GM21786 (cell line): ENCODE results near the gene ARPIN.
"Not testable (repeated sequence)": the region's sequence is repeated elsewhere in the genome, so short reads cannot be mapped to it uniquely, and the experiment has no call there.

Experiments
- ATAC-seq: cut with Tn5 transposase; IDR thresholded peaks from one replicate; pipeline ENCODE4 v1.9.1; 2021; ENCODE audit not compliant: unreplicated experiment

The ARPIN gene

DNA sequence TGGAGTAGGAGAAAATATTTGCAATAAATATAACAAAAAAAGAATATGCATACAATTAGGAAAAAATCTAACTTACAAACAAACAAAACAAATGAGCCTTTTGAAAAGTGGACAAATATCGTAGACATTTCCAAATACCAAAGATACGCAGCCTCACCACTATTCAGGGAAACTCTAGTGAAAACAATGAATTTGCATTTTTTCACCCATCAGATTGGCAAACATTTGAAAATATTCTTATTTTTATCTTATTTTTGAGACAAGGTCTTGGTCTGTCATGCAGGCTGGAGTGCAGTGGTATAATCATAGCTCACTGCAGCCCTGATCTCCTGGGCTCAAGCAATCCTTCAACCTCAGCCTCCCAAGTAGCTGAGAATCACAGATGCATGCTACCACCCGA lies 34.4 kb downstream of the ARPIN start:
- no peak for ATAC-seq

DNA sequence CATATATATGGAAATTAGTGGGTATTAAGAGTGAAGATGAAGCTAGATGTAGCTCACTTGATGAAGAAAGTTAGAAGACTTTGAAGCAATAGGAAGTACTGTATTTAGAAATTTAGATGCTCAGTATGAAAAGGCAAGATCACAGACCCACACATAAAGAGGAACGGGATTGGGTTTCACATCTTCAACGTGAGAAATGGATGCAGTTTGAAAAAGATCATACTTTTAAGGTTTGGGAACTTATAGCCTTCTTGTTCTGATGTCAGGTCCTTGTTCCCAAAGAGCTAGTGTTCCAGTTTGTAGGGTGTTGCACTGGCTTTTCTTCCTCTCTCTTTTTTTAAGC lies 35.7 kb downstream of the ARPIN start:
- ATAC-seq = no peak

DNA sequence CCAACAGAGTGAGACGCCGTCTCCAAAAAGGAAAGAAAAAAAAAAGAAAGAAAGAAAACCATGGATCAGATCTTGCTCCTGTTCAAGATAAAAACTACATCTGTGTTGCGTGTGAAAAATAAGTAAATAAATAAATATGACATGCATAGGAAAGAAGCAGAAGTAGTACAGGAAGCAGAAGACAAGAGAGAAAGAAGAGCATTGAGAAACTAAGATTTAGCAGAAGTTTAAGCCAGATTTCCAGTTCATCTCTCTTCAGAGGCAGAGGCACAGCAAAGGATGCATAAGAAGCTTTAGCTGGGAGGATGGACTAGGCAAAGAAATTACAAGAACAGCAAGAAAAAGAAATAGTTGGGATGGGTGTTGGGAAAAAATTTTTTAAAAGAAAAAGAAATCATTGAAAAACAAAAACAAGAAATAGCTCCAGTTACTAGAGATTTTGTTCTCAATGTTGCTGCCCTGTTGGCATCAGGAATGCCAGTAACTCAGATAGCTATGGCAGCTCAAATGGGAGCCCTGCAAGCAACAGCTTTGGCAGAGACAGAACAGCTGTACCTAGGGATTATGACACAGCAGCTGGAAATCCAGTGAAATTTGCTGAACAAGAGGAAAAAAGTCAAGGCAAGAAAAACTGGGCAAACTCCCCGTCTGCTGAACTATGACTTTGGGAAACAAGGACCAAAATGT lies 36.2 kb downstream of the ARPIN start:
- ATAC-seq = no peak

DNA sequence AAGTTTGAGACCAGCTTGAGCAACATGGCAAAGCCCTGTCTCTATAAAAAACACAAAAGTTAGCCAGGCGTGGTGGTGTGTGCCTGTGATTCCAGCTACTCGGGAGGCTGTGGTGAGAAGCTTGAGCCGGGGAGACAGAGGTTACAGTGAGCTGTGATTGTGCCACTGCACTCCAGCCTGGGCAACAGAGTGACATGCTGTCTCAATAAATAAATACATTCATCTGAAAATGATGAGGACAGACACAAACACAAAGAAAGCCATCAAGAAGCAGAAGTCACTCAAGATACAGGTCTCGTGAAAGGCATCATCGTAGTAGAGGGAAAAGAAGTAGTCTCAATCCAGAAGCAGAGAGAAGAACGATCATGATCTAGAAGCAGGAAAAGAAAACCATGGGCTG lies 37.0 kb downstream of the ARPIN start:
- no peak for ATAC-seq

DNA sequence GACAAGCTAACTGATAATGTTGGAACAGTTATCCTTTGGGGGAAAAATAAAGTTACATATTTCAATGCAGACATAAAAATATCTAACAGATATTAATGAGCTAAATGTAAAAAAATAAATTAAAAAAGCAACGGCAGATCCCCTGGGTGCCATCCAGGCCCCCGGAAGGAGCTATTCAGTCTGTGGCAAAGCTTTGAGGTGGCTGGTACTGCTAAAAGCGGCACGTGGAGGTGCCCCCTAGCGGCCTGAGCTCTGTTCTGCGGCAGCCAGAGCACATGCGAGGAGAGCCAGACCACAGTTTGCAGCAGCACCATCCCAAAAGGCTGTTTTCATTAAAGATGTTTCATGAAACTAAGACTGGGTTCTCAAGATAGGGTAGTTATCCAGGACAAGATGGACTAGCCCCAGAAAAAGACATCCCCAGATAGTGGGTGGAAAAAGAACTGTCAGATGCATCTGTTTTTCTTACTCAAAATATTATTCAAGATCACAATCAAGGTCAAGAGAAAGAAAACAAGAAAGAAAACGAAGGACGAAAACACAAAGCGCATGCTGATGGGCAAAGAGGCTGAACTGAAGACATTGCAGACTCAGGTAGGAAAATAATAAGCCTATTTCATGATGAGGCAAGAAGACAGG lies 37.7 kb downstream of the ARPIN start:
- ATAC-seq = peak; percentile 83

DNA sequence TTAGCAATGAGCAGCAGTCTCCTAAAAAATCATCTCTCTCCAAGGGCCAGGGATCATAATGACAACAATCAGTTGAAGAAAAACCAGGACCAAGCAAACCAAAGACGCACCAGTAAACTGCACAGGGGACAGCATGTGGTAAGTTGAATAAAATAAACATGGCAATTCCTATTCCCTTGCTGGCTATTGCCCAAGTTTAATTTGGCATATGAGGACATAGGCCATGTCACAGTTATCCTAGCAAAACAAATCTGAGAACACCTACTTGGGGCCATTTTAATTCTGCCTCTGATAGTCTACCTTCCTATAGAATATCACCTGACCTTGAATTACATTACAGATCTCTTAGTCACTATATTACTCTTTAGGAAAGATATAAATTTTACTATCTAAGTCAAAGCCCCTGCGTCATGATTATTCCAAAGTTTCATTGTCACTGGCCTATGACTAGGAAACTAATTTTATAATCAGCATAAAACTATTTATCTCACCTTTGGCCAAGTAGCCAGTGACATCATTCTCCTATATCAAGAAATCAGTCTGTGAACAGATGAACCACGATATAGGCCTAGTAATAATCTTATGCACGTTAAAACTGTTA lies 42.0 kb downstream of the ARPIN start:
- ATAC-seq = no peak

DNA sequence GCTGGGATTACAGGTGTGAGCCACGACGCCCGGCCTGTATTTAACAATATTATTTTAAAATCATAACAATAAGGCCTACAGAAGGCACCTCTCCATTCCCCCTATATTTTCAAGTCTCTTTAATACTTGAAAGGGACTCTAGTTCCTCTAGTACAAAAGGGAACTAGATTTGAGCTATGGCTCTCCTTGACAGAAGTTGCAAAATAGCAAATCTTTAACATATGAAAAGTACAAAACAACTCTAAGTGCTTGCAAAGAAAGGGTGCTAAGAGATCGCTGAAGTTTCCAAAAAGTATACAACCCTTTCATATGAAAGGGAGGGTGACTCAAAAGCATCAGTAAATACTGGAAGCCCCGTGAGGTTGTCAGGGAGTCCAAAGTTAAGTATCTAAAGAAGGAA lies 42.7 kb downstream of the ARPIN start:
- ATAC-seq = no peak

DNA sequence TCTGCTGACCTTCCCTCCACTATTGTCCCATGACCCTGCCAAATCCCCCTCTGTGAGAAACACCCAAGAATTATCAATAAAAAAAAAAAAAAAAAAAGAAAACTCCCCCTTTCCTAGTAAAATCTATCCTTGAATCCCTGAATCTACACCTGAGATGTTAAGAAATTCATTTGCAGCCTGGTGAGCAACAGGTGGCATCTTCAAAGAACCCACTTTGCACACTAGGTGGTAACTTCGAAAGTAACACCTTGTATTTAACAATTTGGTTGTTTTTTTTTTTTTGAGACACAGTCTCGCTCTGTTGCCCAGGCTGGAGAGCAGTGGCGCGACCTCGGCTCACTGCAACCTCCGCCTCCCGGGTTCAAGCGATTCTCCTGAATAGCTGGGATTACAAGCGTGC lies 43.3 kb downstream of the ARPIN start:
- ATAC-seq = not testable (repeated sequence)

DNA sequence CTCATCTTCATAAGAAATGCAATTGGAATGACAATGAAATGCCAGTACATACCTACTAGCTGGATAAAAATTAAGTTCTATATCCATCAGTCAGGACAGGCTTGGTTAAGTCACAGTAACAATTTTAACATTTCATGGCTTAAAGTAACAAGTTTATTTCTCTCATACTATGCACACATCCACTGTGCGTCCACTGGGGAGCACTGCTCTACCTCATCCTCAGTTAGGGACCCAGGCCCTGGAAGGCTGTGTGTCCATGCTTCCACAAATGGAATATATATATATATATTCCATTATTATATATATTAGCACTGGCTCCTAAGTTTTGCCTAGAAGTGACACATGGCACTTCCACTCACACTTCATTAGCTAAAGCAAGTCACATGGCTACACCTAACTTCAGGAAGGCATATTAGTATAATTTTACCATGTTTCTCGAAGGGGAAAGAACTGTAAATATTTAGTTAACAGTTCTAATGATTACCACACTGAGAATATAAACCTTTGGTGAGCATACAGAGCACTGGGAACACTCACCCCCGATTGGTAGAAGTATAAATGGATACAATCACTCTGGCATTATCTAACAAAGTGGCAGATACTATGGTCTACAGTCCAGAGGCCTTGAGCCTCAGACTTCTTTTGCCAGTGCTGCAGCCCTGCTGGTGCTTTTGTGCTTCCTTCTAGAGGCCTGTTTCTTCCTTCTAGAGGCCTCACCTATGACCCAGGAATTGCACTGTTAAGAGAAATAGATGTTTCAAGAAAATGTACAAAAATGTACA lies 47.6 kb downstream of the ARPIN start:
- ATAC-seq = no peak

DNA sequence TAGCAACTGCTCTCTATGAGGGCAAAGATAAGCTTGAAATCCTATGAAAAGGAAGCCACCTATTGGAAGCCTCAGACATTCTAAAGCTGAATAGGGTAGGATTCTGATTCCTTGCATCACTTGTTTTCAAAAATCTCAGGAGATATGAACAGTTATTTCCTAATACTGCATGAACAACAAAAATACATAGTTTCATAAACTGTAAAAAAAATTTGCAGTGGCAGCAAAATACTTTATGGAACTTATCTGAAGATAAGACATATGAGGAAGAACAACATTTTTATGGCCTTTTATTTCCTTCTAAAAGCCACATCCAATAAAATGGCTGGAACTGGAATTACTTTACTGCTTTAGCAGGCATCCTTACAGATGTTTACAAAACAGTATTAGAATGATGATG lies 48.8 kb downstream of the ARPIN start:
- ATAC-seq = no peak

DNA sequence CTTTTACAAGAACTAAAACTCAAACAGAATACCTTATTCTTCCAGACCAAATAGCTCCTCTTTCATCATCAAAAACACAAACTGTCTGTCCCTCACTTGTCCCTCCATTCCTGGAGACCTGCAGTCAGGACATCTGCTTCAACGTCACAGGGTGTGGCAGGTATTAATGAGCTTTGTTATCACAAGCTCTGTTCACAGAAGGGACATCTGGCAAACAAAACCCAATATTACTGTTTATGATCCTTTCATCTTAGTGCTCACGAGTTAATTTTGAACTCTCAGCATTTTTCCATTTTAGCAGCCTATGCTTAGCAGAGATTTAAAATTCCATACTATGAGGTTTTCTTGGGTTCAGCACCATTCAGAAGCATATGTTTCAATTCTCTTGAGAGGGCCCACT lies 51.9 kb downstream of the ARPIN start:
- ATAC-seq = no peak

DNA sequence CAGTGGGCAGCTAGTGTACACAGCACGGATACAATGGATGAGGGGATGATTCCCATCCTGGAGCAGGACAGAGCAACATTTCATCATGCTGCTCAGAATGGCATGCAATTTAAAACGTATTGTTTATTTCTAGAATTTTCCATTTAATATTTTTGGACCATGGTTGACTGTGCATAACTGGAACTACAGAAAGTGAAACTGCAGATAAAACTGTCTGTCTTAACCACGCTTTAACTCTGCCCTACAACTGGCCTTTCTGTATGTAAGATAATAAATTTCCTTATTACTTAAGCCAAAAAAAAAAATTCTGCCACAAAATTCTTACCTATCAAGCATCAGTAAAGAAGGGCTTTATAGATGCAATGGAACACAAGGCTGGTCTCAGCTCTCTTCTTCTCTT lies 52.3 kb downstream of the ARPIN start:
- no peak for ATAC-seq

DNA sequence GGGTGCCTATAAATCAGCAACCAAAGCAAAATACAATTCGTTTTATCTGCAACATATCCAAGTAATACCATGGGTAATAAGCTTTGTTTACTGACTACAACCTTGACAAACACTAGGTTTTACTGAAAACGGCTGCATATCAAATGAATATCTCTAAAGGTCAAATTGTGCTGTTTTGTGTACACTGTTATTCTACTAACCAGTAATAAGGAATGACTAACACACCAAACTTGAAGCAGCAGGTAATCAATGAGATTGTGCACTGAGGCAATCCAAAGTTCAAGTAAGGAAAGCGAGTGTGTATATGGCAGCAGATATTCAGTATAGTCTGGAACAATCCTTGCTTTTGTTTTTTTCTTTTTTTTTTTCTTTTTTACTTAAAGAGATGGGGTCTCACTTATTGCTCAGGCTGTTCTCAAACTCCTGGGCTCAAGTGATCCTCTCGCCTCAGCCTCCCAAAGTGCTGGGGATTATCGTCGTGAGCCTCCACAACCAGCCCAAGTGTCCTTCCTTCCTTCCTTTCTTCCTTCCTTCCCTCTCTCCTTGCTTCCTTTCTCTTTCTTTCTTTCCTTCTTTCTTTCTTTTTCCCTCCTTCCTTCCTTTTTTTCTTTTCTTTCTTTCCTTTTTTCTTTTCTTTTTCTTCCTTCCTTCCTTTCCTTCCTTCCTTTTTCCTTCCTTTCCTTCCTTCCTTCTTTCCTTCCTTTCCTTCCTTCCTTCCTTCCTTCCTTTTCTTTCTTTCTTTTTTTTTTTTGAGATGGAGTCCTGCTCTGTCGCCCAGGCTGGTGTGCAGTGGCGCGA lies 53.9 kb downstream of the ARPIN start:
- ATAC-seq = no peak

DNA sequence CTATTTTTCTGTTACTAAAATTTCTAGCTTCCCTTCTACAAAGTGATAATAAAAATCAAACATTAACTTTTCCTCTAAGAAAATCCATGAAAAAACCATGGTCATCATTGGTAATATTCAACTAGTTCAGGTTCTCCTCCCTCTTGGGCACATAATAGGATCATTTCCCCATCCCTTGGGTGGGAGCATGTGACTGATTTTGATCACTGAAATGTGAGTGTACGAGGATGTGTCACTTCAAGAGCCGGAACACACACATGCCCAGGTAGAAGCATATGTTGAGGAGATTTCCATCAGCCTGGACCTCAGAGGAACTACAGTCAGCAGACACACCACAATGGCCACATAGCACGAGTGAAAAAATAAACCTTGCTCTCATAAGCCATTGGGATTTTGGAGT lies 55.1 kb downstream of the ARPIN start:
- ATAC-seq = no peak

DNA sequence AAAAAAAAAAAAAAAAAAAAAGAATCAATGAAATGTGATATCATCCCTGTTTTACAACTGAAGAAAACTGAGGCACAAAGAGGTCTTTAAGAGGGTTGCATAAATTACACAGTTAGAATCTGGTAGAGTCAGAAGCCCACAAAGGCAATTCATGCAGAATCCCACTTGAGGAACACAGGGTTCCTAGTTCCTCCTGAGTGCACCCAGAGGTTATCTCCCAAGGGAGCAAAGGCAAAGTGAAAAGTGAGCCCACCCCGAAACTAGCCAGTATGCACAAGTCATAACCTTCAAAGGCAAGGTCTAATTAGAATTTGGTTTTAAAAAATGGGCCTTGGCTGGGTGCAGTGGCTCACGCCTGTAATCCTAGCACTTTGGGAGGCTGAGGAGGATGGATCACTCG lies 56.8 kb downstream of the ARPIN start:
- ATAC-seq = no peak

DNA sequence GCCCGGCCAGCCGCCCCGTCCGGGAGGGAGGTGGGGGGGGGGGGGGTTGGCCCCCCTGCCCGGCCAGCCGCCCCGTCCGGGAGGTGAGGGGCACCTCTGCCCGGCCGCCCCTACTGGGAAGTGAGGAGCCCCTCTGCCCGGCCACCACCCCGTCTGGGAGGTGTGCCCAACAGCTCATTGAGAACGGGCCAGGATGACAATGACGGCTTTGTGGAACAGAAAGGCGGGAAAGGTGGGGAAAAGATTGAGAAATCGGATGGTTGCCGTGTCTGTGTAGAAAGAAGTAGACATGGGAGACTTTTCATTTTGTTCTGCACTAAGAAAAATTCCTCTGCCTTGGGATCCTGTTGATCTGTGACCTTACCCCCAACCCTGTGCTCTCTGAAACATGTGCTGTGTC lies 57.9 kb downstream of the ARPIN start:
- not testable (repeated sequence) for ATAC-seq

DNA sequence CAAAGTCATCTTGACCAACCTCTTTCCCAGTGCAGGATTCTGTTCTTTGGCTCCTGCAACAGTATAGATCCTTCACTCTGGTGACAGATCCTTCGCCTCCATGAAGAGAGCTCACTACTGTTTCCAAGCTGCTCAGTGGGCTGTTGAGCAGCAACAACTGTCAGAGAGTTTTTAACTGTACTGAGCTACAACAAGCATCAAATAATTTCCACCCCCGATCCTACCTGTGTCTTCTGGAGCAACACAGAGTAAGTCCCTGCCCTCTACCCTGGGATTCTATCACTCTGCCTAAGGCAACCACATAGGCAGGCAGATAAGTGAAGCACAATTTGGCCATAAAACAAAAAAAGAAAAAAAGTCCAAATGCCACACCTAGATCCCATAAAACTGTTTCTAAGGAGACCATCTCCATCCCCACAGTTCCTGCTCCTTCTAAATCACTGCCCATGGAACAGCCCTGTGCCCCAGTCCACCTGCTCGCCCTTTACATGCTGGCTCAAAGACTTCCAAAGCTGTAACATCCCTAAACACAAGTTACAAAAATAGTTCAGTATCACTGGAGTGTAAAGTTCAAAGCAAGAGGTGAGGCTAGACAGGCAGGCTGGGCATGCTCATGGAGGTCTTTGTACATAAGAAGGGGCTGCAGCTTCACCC lies 60.3 kb downstream of the ARPIN start:
- ATAC-seq = no peak

DNA sequence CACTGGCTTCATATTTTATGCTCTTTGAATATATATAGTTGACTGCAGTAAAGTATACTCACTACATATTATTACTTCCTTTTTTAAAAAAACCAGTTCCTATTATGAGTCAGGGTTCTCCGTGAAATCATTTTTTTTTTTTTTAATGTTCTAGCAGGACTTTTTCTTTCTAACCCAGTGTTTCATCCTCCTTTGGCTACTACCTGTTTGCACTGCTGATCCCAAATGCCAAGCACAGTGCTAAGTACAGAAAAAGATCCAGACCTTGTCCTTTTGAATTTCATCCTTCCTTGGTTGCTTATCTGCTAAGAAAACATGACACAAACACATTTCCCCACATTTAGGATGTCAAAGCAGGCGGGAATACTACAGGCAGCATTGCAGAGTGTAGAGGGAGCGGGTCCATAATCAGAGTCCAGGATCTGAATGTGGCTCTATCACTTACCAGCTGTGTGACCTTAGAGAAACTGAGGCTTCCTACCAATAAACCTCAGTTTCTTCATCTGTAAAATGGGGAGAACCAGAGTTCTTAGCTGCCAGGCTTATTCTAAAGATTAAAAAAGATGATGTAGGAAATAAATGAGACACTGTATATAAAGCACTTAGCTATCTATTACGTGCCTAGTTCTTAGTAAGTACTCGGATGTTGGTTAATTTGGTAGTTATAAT lies 60.9 kb downstream of the ARPIN start:
- peak; percentile 71 for ATAC-seq

DNA sequence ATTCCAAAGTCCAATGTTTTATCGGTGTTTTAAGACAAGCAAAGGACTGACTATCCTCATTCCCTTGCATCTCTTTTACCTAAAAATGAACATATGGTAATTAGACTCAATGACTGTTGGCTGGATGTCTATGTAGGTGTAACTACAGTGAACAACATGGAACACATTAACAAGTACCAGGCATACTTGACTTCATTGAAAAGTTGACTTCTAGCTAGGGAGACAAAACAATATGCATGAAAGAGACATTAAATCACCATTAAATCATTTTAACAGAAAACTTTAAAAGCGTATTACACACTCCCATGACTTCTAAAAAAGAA lies 63.8 kb downstream of the ARPIN start:
- no peak for ATAC-seq

DNA sequence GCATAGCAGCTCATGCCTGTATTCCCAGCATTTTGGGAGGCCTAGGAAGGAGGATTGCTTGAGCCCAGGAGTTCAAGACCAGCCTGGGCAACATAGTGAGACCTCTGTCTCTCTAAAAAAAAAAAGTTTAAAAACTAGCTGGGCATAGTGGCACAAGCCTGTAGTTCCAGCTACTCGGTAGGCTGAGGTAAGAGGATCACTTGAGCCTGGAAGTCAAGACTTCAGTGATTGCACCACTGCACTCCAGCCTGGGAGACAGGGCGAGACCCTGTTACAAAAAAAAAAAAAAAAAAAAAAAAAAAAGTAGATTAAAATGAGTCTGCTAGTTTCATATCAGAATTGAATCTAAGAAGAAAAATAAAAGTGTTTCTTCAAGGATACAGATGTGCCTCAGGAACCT lies 65.7 kb downstream of the ARPIN start:
- ATAC-seq = no peak
